Stimulated activated CD4-positive, alpha-beta T cell treated with anti-CD3 and anti-CD28 coated beads, Interleukin-4, amount 100 ng/mL, for 1 hour (primary cell): ENCODE measurements around the gene WWOX.
"Not testable (repeated sequence)": the region's sequence is repeated elsewhere in the genome, so short reads cannot be mapped to it uniquely, and the experiment has no call there.

Experiments used
- DNase-seq: peaks from one replicate; pipeline ENCODE4 v3.0.0-alpha.2; 2020

The WWOX gene

DNA sequence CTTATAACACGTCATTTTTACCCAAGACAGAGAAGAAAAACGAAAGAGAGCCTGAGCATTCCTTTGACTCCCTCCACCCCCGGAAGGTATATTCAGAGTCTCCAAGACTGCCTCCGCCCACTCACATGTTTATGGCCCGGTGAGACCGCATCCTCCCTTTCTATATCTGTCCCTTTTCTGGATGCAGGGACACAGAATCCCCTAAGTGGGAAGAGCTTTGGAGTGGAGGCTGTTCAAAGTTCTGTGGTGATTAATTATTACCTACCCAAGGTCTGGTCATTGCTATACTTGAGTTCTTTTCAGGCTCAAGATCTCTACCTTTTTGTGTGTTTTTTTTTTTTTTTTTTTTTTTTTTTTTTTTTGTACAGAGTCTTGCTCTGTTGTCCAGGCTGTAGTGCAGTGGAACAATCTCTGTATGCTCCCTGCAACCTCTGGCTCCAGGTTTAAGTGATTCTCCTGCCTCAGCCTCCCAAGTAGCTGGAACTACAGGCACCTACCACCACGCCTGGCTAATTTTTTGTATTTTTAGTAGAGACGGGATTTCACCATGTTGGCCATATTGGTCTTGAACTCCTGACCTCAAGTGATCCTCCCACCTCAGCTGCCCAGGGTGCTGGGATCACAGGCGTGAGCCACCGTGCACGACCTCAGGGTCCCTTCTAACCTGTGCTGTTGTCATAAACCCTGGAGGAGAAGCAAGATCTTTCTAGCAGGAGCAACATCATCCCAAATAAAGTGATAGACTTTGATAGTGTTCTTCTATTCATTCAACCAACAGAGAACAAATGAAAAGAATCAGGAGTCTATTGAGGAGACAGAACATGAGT lies 407.1 kb downstream of the WWOX start:
- no peak for DNase-seq

- DNase-seq, result no peak
Measured at GRCh38 chr16:78507576-78507975, 408.1 kb downstream of the WWOX start.

DNA sequence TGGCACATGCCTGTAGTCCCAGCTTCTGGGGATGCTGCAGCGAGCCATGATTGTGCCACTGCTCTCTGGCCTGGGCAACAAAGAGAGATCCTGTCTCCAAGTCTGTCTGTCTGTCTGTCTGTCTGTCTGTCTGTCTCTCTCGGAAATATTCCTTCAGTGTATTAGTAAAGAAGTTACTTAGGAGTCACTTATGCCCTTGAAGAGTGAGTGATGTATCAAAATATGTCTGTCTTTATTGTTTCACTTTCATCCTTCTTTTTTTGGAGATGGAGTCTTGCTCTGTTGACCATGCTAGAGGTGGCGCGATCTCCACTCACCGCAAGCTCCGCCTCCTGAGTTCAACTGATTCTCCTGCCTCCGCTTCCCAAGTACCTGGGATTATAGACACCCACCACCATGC lies 410.5 kb downstream of the WWOX start:
- DNase-seq, result no peak

- no peak for DNase-seq
Measured at GRCh38 chr16:78510496-78510895, 411.0 kb downstream of the WWOX start.

DNA sequence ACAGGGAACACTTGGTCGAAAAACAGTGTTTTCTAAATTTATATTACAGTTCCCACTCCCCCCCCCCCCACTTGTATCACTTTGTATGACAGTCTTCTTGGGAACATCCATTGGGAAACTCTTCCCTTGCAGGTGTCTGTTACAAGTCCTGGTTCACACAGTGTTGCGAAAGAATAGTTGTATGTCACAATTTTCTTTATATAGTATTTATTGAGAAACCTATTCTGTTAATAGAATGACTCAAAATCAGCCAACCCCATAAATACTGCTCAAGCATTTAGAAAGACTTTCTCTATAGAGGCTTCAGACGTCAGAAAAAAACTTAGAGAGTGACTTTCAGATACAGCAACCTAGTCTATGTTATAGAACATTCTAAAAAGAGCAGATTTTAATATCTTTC lies 414.4 kb downstream of the WWOX start:
- DNase-seq, result no peak

DNA sequence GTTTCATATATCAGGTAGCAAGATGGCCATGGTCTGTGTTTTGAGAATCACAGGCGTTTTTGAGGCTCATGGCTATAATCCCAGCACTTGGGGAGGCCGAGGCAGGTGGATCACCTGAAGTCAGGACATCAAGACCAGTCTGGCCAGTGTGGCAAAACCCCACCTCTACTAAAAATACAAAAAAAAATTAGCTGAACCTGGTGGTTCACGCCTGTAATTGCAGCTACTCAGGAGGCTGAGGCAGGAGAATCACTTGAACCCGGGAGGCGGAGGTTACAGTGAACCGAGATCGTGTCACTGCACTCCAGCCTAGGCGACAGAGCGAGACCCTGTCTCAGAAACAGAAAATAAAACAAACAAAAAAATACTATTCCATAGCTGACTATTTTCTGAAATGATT lies 415.4 kb downstream of the WWOX start:
- DNase-seq, result not testable (repeated sequence)

- DNase-seq, result no peak
Measured at GRCh38 chr16:78515421-78515820, 416.0 kb downstream of the WWOX start.

GRCh38 chr16:78516006-78516736 lies 416.7 kb downstream of the WWOX start:
- DNase-seq, result no peak

- DNase-seq, result no peak
Measured at GRCh38 chr16:78519896-78520295, 420.4 kb downstream of the WWOX start.

DNA sequence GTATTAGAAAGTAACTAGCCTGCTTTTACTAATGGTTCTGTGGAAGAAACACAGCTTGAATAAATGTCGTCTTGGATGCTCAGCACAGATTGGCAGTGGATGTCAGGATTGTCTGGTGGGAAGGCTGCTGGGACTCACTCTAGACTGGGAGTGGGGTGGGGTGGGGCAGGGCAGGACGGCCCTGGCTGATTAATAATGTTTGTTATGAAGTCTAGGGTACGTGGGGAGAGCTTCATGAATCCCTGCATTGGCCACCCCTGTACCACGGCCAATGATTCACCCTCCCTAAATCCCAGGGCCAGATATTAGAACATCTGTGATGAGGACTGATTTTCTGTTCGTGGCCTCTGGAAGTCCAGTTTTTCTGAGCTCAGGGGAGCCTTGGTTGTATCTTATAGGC lies 421.0 kb downstream of the WWOX start:
- no peak for DNase-seq

- DNase-seq, result no peak
Measured at GRCh38 chr16:78522327-78522726, 422.9 kb downstream of the WWOX start.

GRCh38 chr16:78523212-78523985 lies 423.9 kb downstream of the WWOX start:
- DNase-seq, result no peak

GRCh38 chr16:78524066-78524595 lies 424.7 kb downstream of the WWOX start:
- DNase-seq, result no peak

DNA sequence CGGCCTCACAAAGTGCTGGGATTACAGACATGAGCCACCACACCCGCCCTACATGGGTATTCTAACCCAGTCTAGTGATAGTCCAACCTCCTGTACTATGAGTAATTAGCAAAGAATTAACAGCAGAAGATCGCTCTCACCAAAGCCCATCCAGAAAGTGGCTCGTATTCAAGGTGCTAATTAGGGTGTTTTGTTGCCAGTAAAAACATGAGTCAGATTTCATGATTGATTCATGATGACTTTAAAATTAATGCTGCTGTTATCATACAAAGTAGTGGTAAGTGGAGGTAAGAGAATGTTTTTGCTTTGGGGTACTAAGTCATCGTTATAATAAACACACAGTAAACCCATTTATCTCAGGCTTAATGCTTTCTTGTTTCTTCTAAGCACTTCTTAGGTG lies 428.8 kb downstream of the WWOX start:
- no peak for DNase-seq

DNA sequence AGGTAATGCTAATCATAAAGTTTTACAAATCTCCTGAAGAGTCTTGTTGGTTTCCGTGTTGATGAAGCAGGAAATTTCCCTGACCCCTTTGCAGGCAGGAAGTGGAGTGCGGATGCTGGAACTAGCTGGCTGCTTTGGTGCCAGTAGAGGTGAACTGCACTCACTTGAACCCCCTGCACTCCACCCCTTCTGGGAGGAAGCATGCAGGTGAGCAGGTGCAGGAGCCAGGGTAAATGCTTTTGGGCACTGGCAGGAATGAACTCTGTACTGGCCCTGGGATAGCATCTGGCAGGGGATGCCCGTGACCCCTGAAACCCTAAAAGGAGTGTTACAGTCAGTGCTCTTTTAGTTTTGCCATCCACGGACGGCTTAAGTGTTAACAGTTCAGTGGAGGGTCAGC lies 430.4 kb downstream of the WWOX start:
- DNase-seq, result no peak

GRCh38 chr16:78530283-78530682 lies 430.8 kb downstream of the WWOX start:
- DNase-seq, result no peak

- DNase-seq, result no peak
Measured at GRCh38 chr16:78535098-78535497, 435.6 kb downstream of the WWOX start.

DNA sequence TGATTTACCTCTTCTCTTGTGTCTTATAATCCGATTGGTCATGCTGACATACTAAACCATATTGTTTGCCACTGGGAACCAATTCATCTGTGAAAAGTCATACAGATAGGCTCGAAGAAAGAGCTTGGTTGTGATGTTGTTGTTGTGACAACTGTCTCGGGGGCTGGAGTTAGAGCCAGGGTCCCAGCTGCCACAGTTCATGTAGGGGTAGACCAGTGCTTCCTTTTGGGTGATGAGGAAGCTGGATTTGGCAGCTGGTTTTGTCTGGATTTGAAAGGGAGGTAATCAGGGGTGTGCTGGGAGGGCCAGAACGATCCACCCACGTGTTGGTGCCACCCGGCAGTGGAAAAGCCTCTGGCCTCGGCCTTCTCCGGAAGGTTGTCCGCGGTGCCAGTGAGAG lies 438.1 kb downstream of the WWOX start:
- no peak for DNase-seq

DNA sequence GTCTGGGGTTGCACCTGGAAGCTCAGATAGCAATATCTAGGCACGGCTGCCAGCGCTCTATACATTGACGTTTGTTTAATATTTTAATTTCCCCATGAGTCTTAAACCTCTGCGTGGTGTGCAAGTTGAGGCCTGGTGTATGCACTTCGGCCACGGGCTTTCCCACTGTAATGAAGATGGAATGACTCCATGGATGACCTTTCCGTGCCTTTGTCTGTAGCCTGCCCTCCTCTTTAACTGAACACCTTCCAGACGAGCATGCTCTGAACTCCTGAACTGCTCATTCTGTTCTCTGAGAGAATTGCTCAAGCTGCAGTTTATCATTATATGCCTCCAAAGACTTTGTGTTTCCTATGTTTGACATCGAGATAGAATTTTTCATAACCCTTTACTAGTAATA lies 438.8 kb downstream of the WWOX start:
- no peak for DNase-seq

DNA sequence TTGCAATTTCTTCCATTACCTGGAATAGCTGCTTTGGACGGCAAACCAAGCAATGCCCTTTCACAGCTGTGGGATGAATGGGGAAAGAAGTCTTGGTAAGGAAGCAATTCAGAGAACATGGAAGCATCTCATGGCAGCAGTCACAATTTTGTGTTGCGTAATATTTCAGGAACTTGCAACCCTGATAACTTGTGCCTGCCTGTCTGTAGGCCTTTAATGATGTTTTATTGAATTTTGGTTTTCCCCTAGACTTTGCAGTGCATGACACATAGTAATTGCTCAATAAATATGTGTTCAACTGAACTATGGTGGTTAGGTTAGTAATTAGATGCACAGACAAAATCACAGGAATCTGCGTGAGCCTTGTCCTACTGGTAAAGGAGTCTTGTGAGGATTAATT lies 439.5 kb downstream of the WWOX start:
- no peak for DNase-seq

DNA sequence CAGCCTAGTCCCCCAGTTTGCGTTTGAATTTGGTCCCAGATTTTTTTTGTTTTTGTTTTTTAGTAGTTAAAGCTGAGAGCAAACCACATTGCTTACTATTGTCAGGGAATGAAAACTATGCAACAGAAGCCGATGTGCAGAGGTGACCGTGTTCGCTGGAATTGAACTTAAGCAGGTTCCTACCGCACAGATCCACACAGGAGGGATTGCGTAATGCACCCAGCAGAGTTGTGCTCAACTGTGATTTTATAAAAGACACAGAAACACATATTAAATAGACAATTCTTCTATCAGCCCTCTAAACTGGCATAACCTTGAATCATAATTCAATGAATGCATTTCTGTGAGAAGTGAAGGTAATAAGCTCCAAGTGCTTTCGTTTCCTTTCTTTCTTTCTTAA lies 443.0 kb downstream of the WWOX start:
- DNase-seq, result no peak

GRCh38 chr16:78543023-78543422 lies 443.6 kb downstream of the WWOX start:
- no peak for DNase-seq

DNA sequence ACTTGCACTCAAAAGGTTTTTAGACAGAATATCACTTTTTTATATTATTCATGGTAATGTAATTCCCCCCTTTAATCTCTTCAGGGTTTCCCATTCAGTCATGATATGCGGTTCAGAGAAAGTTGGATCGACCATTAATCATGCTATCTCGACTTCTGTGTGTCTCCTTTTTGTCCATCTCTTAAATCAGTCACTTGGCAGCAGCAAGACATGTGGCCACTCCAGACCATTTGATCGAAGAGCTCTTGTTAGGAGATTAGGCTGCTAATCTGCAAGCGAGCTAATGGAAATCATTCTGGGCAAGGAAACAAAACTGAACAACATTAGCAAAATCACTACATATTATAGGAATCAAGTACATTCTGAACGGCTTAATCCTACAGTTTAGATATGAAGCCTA lies 449.9 kb downstream of the WWOX start:
- no peak for DNase-seq
